ENCODE measurements around the gene PIKFYVE. TPM values are rescaled to one million over a fixed set of nuclear protein-coding genes. Genes with fewer than 3 reads are reported as not detected.
A peak's percentile ranks its signal among the peaks of the same experiment; 100 is the strongest.
"Not testable (repeated sequence)": the region's sequence is repeated elsewhere in the genome, so short reads cannot be mapped to it uniquely, and the experiment has no call there.

The PIKFYVE gene, protein sequence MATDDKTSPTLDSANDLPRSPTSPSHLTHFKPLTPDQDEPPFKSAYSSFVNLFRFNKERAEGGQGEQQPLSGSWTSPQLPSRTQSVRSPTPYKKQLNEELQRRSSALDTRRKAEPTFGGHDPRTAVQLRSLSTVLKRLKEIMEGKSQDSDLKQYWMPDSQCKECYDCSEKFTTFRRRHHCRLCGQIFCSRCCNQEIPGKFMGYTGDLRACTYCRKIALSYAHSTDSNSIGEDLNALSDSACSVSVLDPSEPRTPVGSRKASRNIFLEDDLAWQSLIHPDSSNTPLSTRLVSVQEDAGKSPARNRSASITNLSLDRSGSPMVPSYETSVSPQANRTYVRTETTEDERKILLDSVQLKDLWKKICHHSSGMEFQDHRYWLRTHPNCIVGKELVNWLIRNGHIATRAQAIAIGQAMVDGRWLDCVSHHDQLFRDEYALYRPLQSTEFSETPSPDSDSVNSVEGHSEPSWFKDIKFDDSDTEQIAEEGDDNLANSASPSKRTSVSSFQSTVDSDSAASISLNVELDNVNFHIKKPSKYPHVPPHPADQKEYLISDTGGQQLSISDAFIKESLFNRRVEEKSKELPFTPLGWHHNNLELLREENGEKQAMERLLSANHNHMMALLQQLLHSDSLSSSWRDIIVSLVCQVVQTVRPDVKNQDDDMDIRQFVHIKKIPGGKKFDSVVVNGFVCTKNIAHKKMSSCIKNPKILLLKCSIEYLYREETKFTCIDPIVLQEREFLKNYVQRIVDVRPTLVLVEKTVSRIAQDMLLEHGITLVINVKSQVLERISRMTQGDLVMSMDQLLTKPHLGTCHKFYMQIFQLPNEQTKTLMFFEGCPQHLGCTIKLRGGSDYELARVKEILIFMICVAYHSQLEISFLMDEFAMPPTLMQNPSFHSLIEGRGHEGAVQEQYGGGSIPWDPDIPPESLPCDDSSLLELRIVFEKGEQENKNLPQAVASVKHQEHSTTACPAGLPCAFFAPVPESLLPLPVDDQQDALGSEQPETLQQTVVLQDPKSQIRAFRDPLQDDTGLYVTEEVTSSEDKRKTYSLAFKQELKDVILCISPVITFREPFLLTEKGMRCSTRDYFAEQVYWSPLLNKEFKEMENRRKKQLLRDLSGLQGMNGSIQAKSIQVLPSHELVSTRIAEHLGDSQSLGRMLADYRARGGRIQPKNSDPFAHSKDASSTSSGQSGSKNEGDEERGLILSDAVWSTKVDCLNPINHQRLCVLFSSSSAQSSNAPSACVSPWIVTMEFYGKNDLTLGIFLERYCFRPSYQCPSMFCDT (N-terminal part only)
- total RNA-seq: 37.1 and 38.8 TPM in 2 replicates
- long read RNA-seq, partial matches to known transcripts: 3 of 10 reads
- long read RNA-seq, other reads (novel, unspliced or antisense): 7 of 10 reads

DNA sequence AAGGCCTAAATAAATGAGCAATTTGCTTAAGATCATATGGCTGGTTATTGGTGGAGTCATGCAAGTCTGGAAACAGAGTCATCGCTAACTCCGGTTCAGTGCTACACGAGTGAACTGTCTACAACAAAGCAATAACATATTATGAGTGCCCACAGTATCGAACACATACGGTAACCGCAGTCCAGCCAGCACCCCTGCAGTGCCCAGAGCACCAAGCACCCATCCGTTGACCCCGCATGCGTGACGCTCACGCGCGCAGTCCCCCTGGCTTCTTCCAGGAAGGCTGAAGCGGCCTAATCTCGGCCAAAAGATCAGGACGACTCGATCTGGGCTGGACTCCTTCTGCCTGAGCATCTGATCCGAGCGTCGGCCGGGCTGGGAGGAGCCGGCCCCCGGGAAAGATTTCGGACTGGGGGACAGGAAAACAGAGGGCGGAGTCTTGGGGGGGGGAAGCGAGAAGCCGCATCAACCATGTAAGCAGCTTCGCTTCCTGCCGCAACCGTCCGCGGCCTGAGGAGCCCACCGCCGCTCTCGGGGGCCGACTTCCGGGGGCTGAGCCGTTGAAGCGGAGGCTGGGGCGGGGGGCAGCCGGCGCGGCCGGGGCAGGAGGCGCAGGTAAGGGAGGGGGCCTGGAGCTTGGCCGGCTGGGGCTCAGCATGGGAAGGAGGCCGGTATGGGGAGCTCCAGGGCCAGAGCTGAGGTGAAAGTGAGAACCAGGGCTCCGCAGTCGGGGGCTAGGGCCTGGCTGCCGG lies at the start of gene PIKFYVE:
Gene PIKFYVE (plus strand): TSS at position 455 of the 752 bp plus-strand sequence. CDS start 5,265 bp downstream, outside the sequence.
- Mint-ChIP-seq H3K9me3 (ENCODE audit: unreplicated experiment) (peaks cover 6% of the 10 kb centered on the region), H3K4me1 (ENCODE audit: unreplicated experiment) (peaks cover 36% of the 10 kb centered on the region), H3K36me3 (ENCODE audit: unreplicated experiment) (peaks cover 2% of the 10 kb centered on the region), H3K27ac (ENCODE audit: unreplicated experiment) (peak within 1 kb of the TSS; percentile 91), H3K27me3 (ENCODE audit: unreplicated experiment) (no peaks in the 10 kb centered on the region), H3K4me3 (ENCODE audit: unreplicated experiment) (peak within 1 kb of the TSS; percentile 89)
- DNase-seq (ENCODE audit: extremely low spot score, unreplicated experiment): peak; percentile 96
- TF ChIP-seq, protein P1, sequence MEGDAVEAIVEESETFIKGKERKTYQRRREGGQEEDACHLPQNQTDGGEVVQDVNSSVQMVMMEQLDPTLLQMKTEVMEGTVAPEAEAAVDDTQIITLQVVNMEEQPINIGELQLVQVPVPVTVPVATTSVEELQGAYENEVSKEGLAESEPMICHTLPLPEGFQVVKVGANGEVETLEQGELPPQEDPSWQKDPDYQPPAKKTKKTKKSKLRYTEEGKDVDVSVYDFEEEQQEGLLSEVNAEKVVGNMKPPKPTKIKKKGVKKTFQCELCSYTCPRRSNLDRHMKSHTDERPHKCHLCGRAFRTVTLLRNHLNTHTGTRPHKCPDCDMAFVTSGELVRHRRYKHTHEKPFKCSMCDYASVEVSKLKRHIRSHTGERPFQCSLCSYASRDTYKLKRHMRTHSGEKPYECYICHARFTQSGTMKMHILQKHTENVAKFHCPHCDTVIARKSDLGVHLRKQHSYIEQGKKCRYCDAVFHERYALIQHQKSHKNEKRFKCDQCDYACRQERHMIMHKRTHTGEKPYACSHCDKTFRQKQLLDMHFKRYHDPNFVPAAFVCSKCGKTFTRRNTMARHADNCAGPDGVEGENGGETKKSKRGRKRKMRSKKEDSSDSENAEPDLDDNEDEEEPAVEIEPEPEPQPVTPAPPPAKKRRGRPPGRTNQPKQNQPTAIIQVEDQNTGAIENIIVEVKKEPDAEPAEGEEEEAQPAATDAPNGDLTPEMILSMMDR (IDR thresholded peaks at IDR 0.05): no peak

DNA sequence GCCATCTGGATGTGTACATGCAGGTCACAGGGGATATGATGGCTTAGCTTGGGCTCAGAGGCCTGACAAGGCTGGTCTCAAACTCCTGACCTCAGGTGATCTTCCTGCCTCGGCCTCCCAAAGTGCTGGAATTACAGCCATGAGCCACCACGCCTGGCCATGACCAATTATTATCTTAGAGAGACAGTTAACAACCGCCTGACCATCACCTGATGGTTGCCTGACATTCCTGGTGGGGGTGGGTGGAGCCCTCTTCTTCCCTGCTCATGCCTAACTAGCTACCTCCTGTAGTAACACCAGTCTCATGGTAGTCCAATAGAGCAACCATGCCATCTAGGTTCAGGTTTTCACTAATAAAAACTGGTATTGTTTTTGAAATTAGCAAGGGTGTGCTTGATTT lies 44.2 kb upstream of the PIKFYVE start:
- H3K27ac Mint-ChIP-seq (ENCODE audit: unreplicated experiment); DNase-seq (ENCODE audit: extremely low spot score, unreplicated experiment); H3K4me3 Mint-ChIP-seq (ENCODE audit: unreplicated experiment); H3K36me3 Mint-ChIP-seq (ENCODE audit: unreplicated experiment); H3K4me1 Mint-ChIP-seq (ENCODE audit: unreplicated experiment); H3K9me3 Mint-ChIP-seq (ENCODE audit: unreplicated experiment); H3K27me3 Mint-ChIP-seq (ENCODE audit: unreplicated experiment): not testable (repeated sequence)

DNA sequence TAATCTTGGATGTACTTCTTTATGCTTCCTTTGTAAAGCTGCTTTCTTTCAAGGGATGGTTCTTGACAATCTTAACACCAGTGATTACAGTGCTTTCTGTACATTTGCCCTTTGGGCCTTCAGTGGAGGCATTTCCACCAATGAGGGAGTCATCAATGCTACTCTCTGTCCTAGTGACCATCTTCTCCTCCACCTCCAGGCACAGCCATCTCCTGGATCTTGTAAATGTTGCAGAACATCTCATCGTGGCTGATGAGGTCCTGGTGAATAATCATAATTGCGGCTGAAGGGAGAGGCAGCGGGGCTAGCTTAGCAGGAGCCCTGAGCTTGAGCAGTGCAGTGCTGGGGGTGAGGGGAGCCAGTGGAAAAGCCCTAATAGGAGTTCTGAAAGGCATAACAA lies 43.7 kb upstream of the PIKFYVE start:
- H3K4me3 Mint-ChIP-seq (ENCODE audit: unreplicated experiment): no peak overlapping the region
- TF ChIP-seq, protein P1 (IDR thresholded peaks at IDR 0.05): no peak
- H3K27ac Mint-ChIP-seq (ENCODE audit: unreplicated experiment): no peak overlapping the region
- no peaks in the 10 kb centered on the region for H3K36me3 Mint-ChIP-seq (ENCODE audit: unreplicated experiment)
- no peaks in the 10 kb centered on the region for H3K9me3 Mint-ChIP-seq (ENCODE audit: unreplicated experiment)
- no peaks in the 10 kb centered on the region for H3K4me1 Mint-ChIP-seq (ENCODE audit: unreplicated experiment)
- no peaks in the 10 kb centered on the region for H3K27me3 Mint-ChIP-seq (ENCODE audit: unreplicated experiment)
- DNase-seq (ENCODE audit: extremely low spot score, unreplicated experiment): no peak

DNA sequence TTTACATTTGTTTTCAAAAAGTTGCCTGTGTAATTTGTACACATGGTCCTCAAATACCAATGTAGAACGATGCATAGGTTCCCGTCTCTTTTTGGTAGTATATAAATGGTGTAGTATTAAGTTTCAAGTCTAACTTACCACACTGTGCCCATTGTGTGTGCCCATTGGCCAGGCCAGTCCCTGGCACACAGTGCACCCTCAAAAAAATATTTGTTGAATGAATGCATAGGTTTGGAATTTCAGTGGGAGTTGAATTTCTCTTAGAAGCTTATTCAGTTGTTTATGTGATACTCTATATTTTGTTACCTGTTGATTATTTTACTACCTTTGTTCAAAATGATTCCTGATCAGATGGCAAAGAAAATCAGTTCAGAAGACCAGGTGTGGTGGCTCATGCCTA lies 41.3 kb upstream of the PIKFYVE start:
- Mint-ChIP-seq H3K27ac (ENCODE audit: unreplicated experiment) (no peak overlapping the region), H3K36me3 (ENCODE audit: unreplicated experiment) (no peaks in the 10 kb centered on the region), H3K27me3 (ENCODE audit: unreplicated experiment) (no peaks in the 10 kb centered on the region), H3K9me3 (ENCODE audit: unreplicated experiment) (no peaks in the 10 kb centered on the region), H3K4me1 (ENCODE audit: unreplicated experiment) (no peaks in the 10 kb centered on the region), H3K4me3 (ENCODE audit: unreplicated experiment) (no peak overlapping the region)
- DNase-seq (ENCODE audit: extremely low spot score, unreplicated experiment): no peak
- TF ChIP-seq, protein P1 (IDR thresholded peaks at IDR 0.05): no peak

All from osteocyte (in vitro differentiated cells).